Measurements from ENCODE around the gene SPN. TPM values are rescaled to one million over a fixed set of nuclear protein-coding genes. Genes with fewer than 3 reads are reported as not detected.

SPN gene
- total RNA-seq, 1 donor from 2014 or later, result not detected

GRCh38 chr16:29667755-29668154 lies 4.7 kb downstream of the SPN start:
- H3K9me3 Mint-ChIP-seq (ENCODE audit: unreplicated experiment), result no peaks in the 10 kb centered on the region
- H3K27me3 Mint-ChIP-seq (ENCODE audit: unreplicated experiment), result peaks cover 8% of the 10 kb centered on the region
- H3K4me3 Mint-ChIP-seq (ENCODE audit: unreplicated experiment), result no peak overlapping the region
- TF ChIP-seq CTCF (IDR thresholded peaks at IDR 0.05), result no peak
- H3K27ac Mint-ChIP-seq (ENCODE audit: unreplicated experiment), result no peak overlapping the region
- H3K36me3 Mint-ChIP-seq (ENCODE audit: unreplicated experiment), result no peaks in the 10 kb centered on the region
- no peak for DNase-seq (ENCODE audit: extremely low spot score, unreplicated experiment)
- H3K4me1 Mint-ChIP-seq (ENCODE audit: unreplicated experiment), result peaks cover 7% of the 10 kb centered on the region

GRCh38 chr16:29668267-29668666 lies 5.2 kb downstream of the SPN start:
- no peaks in the 10 kb centered on the region for H3K9me3 Mint-ChIP-seq (ENCODE audit: unreplicated experiment)
- H3K4me1 Mint-ChIP-seq (ENCODE audit: unreplicated experiment), result peaks cover 7% of the 10 kb centered on the region
- H3K4me3 Mint-ChIP-seq (ENCODE audit: unreplicated experiment), result no peak overlapping the region
- H3K27ac Mint-ChIP-seq (ENCODE audit: unreplicated experiment), result no peak overlapping the region
- H3K27me3 Mint-ChIP-seq (ENCODE audit: unreplicated experiment), result peaks cover 8% of the 10 kb centered on the region
- H3K36me3 Mint-ChIP-seq (ENCODE audit: unreplicated experiment), result no peaks in the 10 kb centered on the region
- DNase-seq (ENCODE audit: extremely low spot score, unreplicated experiment), result no peak
- no peak for TF ChIP-seq CTCF (IDR thresholded peaks at IDR 0.05)

GRCh38 chr16:29673501-29673900 lies 10.5 kb downstream of the SPN start:
- Mint-ChIP-seq H3K9me3 (ENCODE audit: unreplicated experiment) (no peaks in the 10 kb centered on the region), H3K4me3 (ENCODE audit: unreplicated experiment) (no peak overlapping the region), H3K27ac (ENCODE audit: unreplicated experiment) (no peak overlapping the region), H3K4me1 (ENCODE audit: unreplicated experiment) (no peaks in the 10 kb centered on the region), H3K27me3 (ENCODE audit: unreplicated experiment) (peaks cover 4% of the 10 kb centered on the region), H3K36me3 (ENCODE audit: unreplicated experiment) (no peaks in the 10 kb centered on the region)
- TF ChIP-seq CTCF (IDR thresholded peaks at IDR 0.05), result no peak
- no peak for DNase-seq (ENCODE audit: extremely low spot score, unreplicated experiment)

- Mint-ChIP-seq H3K27ac (ENCODE audit: unreplicated experiment) (no peak overlapping the region), H3K4me1 (ENCODE audit: unreplicated experiment) (peaks cover under 1% of the 10 kb centered on the region), H3K4me3 (ENCODE audit: unreplicated experiment) (no peak overlapping the region), H3K9me3 (ENCODE audit: unreplicated experiment) (no peaks in the 10 kb centered on the region), H3K36me3 (ENCODE audit: unreplicated experiment) (no peaks in the 10 kb centered on the region), H3K27me3 (ENCODE audit: unreplicated experiment) (peaks cover 4% of the 10 kb centered on the region)
- no peak for DNase-seq (ENCODE audit: extremely low spot score, unreplicated experiment)
- TF ChIP-seq CTCF (IDR thresholded peaks at IDR 0.05), result no peak
These were observed 11.1 kb downstream of the SPN start for GRCh38 chr16:29674188-29674587.

- H3K9me3 Mint-ChIP-seq (ENCODE audit: unreplicated experiment), result no peaks in the 10 kb centered on the region
- no peak overlapping the region for H3K27ac Mint-ChIP-seq (ENCODE audit: unreplicated experiment)
- H3K36me3 Mint-ChIP-seq (ENCODE audit: unreplicated experiment), result no peaks in the 10 kb centered on the region
- no peak overlapping the region for H3K4me3 Mint-ChIP-seq (ENCODE audit: unreplicated experiment)
- DNase-seq (ENCODE audit: extremely low spot score, unreplicated experiment), result no peak
- peaks cover 7% of the 10 kb centered on the region for H3K4me1 Mint-ChIP-seq (ENCODE audit: unreplicated experiment)
- peaks cover 4% of the 10 kb centered on the region for H3K27me3 Mint-ChIP-seq (ENCODE audit: unreplicated experiment)
- no peak for TF ChIP-seq CTCF (IDR thresholded peaks at IDR 0.05)
These were observed 13.0 kb downstream of the SPN start for GRCh38 chr16:29675811-29676643.
